Measurements from ENCODE around the gene MSRB1. TPM values are rescaled to one million over a fixed set of nuclear protein-coding genes. Genes with fewer than 3 reads are reported as not detected.

MSRB1 gene
- total and polyA plus RNA-seq, 9 of the 15 experiments (the other 6 are each of a cell fraction or from before 2014, with no cell fraction given) = 5.4 to 33.7 (median 25.7) TPM

DNA sequence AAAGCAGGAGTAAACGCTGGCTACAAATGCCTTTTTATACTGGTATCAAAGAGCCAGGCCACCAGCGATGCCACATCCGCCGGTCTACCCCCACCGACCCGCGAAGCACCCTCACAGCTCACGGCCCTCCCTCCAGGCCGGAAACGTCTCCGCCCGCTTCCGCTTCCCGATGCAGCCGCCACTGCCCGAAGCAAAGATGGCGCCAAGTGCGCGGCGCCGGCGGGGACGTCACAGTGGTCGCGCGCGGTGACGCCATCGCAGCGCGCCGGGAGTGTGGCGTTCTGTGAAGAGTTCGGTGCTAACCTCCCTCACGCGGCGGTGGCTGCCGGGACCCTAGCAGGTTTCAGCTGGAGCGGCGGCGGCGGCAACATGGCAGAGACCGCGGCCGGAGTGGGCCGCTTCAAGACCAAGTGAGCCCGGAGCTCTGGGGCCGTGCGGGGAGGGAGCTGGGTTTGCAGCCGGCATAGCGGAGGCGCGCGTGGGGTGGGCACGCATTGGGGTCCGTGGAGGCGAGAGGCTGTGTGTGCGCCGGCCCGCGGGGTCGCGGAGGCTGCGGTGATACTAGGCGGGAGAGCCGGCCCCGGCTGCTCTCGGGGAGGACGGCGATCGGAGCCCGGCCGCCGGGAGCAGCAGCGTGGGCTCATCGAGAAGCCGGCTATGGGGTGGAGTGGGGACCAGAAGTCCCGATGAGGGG, 28.9 kb upstream of the MSRB1 start, which contains the start of gene TBL3 (continued):
- TF ChIP-seq, protein P1, sequence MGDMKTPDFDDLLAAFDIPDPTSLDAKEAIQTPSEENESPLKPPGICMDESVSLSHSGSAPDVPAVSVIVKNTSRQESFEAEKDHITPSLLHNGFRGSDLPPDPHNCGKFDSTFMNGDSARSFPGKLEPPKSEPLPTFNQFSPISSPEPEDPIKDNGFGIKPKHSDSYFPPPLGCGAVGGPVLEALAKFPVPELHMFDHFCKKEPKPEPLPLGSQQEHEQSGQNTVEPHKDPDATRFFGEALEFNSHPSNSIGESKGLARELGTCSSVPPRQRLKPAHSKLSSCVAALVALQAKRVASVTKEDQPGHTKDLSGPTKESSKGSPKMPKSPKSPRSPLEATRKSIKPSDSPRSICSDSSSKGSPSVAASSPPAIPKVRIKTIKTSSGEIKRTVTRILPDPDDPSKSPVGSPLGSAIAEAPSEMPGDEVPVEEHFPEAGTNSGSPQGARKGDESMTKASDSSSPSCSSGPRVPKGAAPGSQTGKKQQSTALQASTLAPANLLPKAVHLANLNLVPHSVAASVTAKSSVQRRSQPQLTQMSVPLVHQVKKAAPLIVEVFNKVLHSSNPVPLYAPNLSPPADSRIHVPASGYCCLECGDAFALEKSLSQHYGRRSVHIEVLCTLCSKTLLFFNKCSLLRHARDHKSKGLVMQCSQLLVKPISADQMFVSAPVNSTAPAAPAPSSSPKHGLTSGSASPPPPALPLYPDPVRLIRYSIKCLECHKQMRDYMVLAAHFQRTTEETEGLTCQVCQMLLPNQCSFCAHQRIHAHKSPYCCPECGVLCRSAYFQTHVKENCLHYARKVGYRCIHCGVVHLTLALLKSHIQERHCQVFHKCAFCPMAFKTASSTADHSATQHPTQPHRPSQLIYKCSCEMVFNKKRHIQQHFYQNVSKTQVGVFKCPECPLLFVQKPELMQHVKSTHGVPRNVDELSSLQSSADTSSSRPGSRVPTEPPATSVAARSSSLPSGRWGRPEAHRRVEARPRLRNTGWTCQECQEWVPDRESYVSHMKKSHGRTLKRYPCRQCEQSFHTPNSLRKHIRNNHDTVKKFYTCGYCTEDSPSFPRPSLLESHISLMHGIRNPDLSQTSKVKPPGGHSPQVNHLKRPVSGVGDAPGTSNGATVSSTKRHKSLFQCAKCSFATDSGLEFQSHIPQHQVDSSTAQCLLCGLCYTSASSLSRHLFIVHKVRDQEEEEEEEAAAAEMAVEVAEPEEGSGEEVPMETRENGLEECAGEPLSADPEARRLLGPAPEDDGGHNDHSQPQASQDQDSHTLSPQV (IDR thresholded peaks at IDR 0.05) = no peak
- TF ChIP-seq ZNF311 (CRISPR knock-in tag; IDR thresholded peaks at IDR 0.05) (0 out of 2 replicates have a peak, but pooled peaks have one; percentile 58), ZFPM2 (CRISPR knock-in tag; IDR thresholded peaks at IDR 0.05) (no peak), KAT7 (CRISPR knock-in tag; IDR thresholded peaks at IDR 0.05; ENCODE audit: borderline replicate concordance) (peak; percentile 93; the same call in 1 of the 2 replicates), KHSRP (IDR thresholded peaks at IDR 0.05) (peak; percentile 99), ZNF766 (CRISPR knock-in tag; conservative IDR thresholded peaks at IDR 0.05) (0 out of 2 replicates have a peak, but pooled peaks have one; percentile 53), POLR2G (IDR thresholded peaks at IDR 0.05; ENCODE audit: low read depth, low read length) (peak; percentile 93), DNMT1 (IDR thresholded peaks at IDR 0.05) (no peak), RHOXF2B (CRISPR knock-in tag; conservative IDR thresholded peaks at IDR 0.05) (no peak), GTF2A2 (tag; IDR thresholded peaks at IDR 0.05) (no peak), GABPA (tag; conservative IDR thresholded peaks at IDR 0.05; ENCODE audit: low read depth) (peak; percentile 98), SRSF7 (optimal IDR thresholded peaks at IDR 0.05; ENCODE audit: low read depth, low read length) (no peak), ZNF696 (CRISPR knock-in tag; conservative IDR thresholded peaks at IDR 0.05) (no peak), HSF4 (CRISPR knock-in tag; IDR thresholded peaks at IDR 0.05; ENCODE audit: borderline replicate concordance) (no peak), HLTF (IDR thresholded peaks at IDR 0.05) (peak; percentile 50; the same call in 1 of the 2 replicates), KDM1A (IDR thresholded peaks at IDR 0.05) (no peak), OTX1 (CRISPR knock-in tag; IDR thresholded peaks at IDR 0.05) (no peak), GTF2F1 (IDR thresholded peaks at IDR 0.05; ENCODE audit: low read depth, low read length) (peak; percentile 73; the same call in 1 of the 2 replicates), RFX7 (CRISPR knock-in tag; IDR thresholded peaks at IDR 0.05) (no peak), MYNN (IDR thresholded peaks at IDR 0.05) (peak; percentile 71; the same call in 1 of the 2 replicates), MYNN (CRISPR knock-in tag; IDR thresholded peaks at IDR 0.05) (no peak)
- TF ChIP-seq, protein P2, sequence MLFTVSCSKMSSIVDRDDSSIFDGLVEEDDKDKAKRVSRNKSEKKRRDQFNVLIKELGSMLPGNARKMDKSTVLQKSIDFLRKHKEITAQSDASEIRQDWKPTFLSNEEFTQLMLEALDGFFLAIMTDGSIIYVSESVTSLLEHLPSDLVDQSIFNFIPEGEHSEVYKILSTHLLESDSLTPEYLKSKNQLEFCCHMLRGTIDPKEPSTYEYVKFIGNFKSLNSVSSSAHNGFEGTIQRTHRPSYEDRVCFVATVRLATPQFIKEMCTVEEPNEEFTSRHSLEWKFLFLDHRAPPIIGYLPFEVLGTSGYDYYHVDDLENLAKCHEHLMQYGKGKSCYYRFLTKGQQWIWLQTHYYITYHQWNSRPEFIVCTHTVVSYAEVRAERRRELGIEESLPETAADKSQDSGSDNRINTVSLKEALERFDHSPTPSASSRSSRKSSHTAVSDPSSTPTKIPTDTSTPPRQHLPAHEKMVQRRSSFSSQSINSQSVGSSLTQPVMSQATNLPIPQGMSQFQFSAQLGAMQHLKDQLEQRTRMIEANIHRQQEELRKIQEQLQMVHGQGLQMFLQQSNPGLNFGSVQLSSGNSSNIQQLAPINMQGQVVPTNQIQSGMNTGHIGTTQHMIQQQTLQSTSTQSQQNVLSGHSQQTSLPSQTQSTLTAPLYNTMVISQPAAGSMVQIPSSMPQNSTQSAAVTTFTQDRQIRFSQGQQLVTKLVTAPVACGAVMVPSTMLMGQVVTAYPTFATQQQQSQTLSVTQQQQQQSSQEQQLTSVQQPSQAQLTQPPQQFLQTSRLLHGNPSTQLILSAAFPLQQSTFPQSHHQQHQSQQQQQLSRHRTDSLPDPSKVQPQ (CRISPR knock-in tag; IDR thresholded peaks at IDR 0.05; ENCODE audit: borderline replicate concordance) = no peak
- TF ChIP-seq, protein P3, sequence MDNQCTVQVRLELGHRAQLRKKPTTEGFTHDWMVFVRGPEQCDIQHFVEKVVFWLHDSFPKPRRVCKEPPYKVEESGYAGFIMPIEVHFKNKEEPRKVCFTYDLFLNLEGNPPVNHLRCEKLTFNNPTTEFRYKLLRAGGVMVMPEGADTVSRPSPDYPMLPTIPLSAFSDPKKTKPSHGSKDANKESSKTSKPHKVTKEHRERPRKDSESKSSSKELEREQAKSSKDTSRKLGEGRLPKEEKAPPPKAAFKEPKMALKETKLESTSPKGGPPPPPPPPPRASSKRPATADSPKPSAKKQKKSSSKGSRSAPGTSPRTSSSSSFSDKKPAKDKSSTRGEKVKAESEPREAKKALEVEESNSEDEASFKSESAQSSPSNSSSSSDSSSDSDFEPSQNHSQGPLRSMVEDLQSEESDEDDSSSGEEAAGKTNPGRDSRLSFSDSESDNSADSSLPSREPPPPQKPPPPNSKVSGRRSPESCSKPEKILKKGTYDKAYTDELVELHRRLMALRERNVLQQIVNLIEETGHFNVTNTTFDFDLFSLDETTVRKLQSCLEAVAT (IDR thresholded peaks at IDR 0.05) = peak in 1 of 2 experiments; percentile 100; a peak in 2 of 4 replicates
